Measurements from ENCODE around the gene NDUFV1.
"Not testable (repeated sequence)": the region's sequence is repeated elsewhere in the genome, so short reads cannot be mapped to it uniquely, and the experiment has no call there.

Gene NDUFV1

GRCh38 chr11:67657300-67657699 is 50.6 kb downstream of the NDUFV1 start:
- no peak for DNase-seq (ENCODE audit: low read depth)

GRCh38 chr11:67659651-67660165 is 53.0 kb downstream of the NDUFV1 start:
- DNase-seq (ENCODE audit: low read depth) = not testable (repeated sequence)

- not testable (repeated sequence) for DNase-seq (ENCODE audit: low read depth)
Measured at GRCh38 chr11:67660752-67661151, 54.0 kb downstream of the NDUFV1 start.

All from HS-27A (cell line).